A673 (cell line): ENCODE measurements around the gene URB1. TPM values are rescaled to one million over a fixed set of nuclear protein-coding genes. Genes with fewer than 3 reads are reported as not detected.

Experiments used
- BruUV-seq: library from RNA; stranded (reverse); fragments of 400-500 nt; replicated peaks from 2 replicates; lab custom pipeline; 2021; lab: Mats Ljungman, UMichigan
- CTCF ChIA-PET: fragments of 300-600 bp; sonication (Branson Sonifier 250); formaldehyde crosslinking; loops from one replicate; lab custom pipeline; 2022; ENCODE audit warnings: antibody characterized with exemption; lab: Charles Lee
- POLR2A ChIA-PET: fragments of 300-600 bp; sonication (Branson Sonifier 250); formaldehyde crosslinking; loops from one replicate; lab custom pipeline; 2022; ENCODE audit warnings: antibody characterized with exemption; ENCODE audit not compliant: low non-redundant PET; lab: Charles Lee
- DNase-seq: peaks from one replicate; pipeline ENCODE4 v3.0.0-alpha.2; 2015; ENCODE audit warnings: low spot score
- H3K27ac ChIP-seq: fragments of 200-600 bp; sonication (generic); 2 replicates; pipeline ENCODE4 v1.5.1; 2016; ENCODE audit warnings: mixed run types, low read depth, mild to moderate bottlenecking, mixed read lengths, antibody characterized with exemption, low read length; ENCODE audit not compliant: poor library complexity, severe bottlenecking
- H3K27me3 ChIP-seq: fragments of 200-600 bp; sonication (generic); replicated peaks from 2 replicates; pipeline ENCODE4 v1.6.1; 2017; ENCODE audit warnings: mixed run types, low read depth, mild to moderate bottlenecking, mixed read lengths, antibody characterized with exemption, low read length; ENCODE audit not compliant: insufficient read depth, poor library complexity
- H3K36me3 ChIP-seq: fragments of 200-600 bp; sonication (generic); 2 replicates; pipeline ENCODE4 v1.6.1; 2016; ENCODE audit warnings: mixed run types, mild to moderate bottlenecking, mixed read lengths, antibody characterized with exemption, low read length; ENCODE audit not compliant: insufficient read depth, poor library complexity, severe bottlenecking
- H3K4me1 ChIP-seq: fragments of 200-600 bp; sonication (generic); 2 replicates; pipeline ENCODE4 v1.6.1; 2017; ENCODE audit warnings: mixed run types, mild to moderate bottlenecking, mixed read lengths, antibody characterized with exemption, low read length; ENCODE audit not compliant: insufficient read depth, poor library complexity, severe bottlenecking
- H3K4me3 ChIP-seq: fragments of 200-600 bp; sonication (generic); 2 replicates; pipeline ENCODE4 v1.5.1; 2016; ENCODE audit warnings: low read depth, mixed run types, mild to moderate bottlenecking, mixed read lengths, low read length; ENCODE audit not compliant: poor library complexity, severe bottlenecking
- H3K9me3 ChIP-seq: fragments of 200-600 bp; sonication (generic); 2 replicates; pipeline ENCODE4 v1.6.1; 2016; ENCODE audit warnings: mixed run types, low read depth, mild to moderate bottlenecking, mixed read lengths, antibody characterized with exemption, low read length; ENCODE audit not compliant: poor library complexity, severe bottlenecking
- EZH2 ChIP-seq: fragments of 200-600 bp; sonication (generic); IDR thresholded peaks from 2 replicates; pipeline ENCODE4 v1.6.1; 2017; ENCODE audit warnings: borderline replicate concordance, low read depth, mild to moderate bottlenecking, mixed read lengths, antibody characterized with exemption, low read length; ENCODE audit not compliant: poor library complexity, severe bottlenecking
- intact Hi-C: fragments of 100-400 bp; cut with micrococcal nuclease; formaldehyde crosslinking; loops from one replicate; pipeline ENCODE4 v1.10.0; 2022; ENCODE audit not compliant: unreplicated experiment
- total RNA-seq: library from RNA; stranded (reverse); gene quantifications from 2 replicates; pipeline ENCODE4 v1.2.3, GENCODE V29; 2021
- TF ChIP-seq, protein P1 (sequence below): fragments of 300-800, 200-600 bp; sonication (generic); conservative IDR thresholded peaks from 2 replicates; pipeline ENCODE4 v1.5.1; 2017; ENCODE audit warnings: low read depth, mild to moderate bottlenecking, antibody characterized with exemption, low read length, moderate library complexity, mixed read lengths

URB1 gene
- total RNA-seq, 1 experiment from 2014 or later = 30.5 TPM

DNA sequence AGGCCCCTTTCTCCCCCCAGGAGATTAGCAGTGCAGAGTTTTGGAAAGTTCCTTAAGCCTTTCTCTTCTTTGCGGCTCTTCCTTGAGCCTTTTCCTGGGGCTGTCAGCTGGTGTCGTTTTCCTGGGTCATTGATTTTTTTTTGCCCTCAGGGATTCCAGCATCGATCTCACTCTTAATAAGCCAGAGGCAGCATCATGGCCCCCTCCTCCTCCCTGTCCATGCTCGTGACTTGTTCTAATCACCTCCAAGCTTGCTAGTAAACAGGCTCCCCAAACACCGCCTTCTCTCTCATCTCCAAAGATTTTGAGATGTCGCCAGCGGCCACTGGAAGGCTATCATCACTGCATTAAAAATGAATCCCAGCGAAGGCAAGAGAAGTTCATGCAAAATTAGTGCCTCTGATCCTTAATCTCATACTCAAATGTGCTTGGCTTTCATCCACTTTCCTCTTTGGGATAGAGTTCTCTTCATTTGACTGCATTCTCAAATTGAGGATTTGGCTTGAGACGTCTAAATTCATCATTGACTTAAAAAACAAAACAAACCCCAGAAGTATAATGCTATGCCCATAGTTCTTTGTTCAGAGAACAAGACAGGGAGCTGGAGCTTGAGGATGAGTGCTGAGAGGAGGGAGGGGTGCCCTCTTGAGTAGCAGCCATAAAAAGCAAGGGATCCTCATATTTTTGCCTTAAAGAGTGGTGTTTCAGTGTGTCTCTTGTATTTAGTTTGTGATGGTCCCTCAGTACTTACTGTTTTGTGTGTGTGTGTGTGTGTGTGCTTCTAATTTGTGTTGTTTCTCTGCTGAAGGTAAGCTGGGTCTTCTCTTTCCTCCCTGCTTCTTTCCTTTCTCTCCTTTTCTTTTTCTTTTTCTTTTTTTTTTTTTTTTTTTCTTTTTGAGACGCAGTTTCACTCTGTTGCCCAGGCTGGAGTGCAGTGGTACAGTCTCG lies 22.9 kb upstream of the URB1 start:
- H3K4me3 ChIP-seq = no peak overlapping the region
- TF ChIP-seq, protein P1, sequence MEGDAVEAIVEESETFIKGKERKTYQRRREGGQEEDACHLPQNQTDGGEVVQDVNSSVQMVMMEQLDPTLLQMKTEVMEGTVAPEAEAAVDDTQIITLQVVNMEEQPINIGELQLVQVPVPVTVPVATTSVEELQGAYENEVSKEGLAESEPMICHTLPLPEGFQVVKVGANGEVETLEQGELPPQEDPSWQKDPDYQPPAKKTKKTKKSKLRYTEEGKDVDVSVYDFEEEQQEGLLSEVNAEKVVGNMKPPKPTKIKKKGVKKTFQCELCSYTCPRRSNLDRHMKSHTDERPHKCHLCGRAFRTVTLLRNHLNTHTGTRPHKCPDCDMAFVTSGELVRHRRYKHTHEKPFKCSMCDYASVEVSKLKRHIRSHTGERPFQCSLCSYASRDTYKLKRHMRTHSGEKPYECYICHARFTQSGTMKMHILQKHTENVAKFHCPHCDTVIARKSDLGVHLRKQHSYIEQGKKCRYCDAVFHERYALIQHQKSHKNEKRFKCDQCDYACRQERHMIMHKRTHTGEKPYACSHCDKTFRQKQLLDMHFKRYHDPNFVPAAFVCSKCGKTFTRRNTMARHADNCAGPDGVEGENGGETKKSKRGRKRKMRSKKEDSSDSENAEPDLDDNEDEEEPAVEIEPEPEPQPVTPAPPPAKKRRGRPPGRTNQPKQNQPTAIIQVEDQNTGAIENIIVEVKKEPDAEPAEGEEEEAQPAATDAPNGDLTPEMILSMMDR = no peak
- TF ChIP-seq EZH2 = no peak
- ChIA-PET POLR2A (interaction anchor here (0.6 to 0.7 kb wide), 2 partner anchors 12 to 61 kb away, joined by 3 to 4 read pairs; no protein-coding TSS in a partner anchor), CTCF (interaction anchor here (1.1 kb wide), 1 partner anchor 185 kb away, joined by 4 read pairs; no protein-coding TSS in a partner anchor)
- no peak for DNase-seq
- H3K9me3 ChIP-seq = no peaks in the 10 kb centered on the region
- H3K4me1 ChIP-seq = peaks cover 17% of the 10 kb centered on the region
- intact Hi-C loops = loop anchor here (2.0 kb wide), 1 partner anchor 147 kb away; no protein-coding TSS in a partner anchor
- no peaks in the 10 kb centered on the region for H3K27me3 ChIP-seq
- no peak overlapping the region for H3K27ac ChIP-seq
- BruUV-seq = no TSS peak
- H3K36me3 ChIP-seq = no peaks in the 10 kb centered on the region

DNA sequence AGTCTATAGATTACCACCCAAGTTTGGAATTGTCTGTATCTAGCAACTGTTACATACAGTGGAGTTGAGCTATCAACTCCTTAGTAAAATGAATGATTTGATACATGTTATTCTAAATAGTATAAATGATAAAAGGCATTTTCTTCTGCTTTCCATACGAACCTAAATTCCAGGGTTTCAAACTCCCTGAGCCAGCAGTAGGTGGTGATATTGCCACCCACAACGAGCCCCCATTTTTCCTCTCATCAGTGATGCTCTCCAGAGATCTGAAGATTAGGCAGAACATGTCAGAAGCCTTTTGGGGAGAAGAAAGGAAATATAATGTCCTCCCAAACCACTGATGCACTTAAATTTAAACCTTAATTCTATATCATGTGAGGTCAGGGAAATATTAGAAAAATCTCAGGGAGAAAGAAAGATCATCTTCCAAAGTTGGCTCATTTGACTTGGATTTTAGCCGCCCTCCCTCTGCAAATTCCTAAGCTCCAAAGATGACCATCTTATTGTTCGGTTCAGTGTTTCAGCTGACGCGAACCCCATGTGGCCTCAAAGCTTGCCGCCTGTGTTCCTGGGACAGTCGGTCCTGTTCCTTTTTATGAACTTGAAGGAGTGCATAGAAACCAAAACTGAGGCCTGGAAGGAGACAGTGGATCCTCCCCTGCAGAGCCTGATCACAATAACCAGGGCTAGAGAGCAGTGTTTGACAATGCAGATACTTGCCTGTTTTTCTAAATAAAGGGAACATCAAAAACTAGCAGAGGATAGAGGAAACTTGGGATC lies 22.0 kb upstream of the URB1 start:
- intact Hi-C loops = loop anchor here (2.0 kb wide), 1 partner anchor 148 kb away; no protein-coding TSS in a partner anchor
- Histone ChIP-seq H3K4me1 (peaks cover 17% of the 10 kb centered on the region), H3K4me3 (no peak overlapping the region), H3K27me3 (no peaks in the 10 kb centered on the region), H3K27ac (no peak overlapping the region), H3K36me3 (no peaks in the 10 kb centered on the region), H3K9me3 (no peaks in the 10 kb centered on the region)
- TF ChIP-seq, protein P1 = peak; percentile 56
- TF ChIP-seq EZH2 = no peak
- POLR2A ChIA-PET = interaction anchor here (0.7 kb wide), 1 partner anchor 11 kb away, joined by 3 read pairs; no protein-coding TSS in a partner anchor
- CTCF ChIA-PET = interaction anchor here (0.9 to 1.1 kb wide), 2 partner anchors 186 kb away, joined by 4 to 9 read pairs; no protein-coding TSS in a partner anchor
- BruUV-seq = no TSS peak
- DNase-seq = peak; percentile 59
